ENCODE data around the gene TAF11L14.

The TAF11L14 gene

GRCh38 chr5:17678751-17679324 lies 44.6 kb downstream of the TAF11L14 start:
- DNase-seq (ENCODE audit: low spot score) (no peak), FAIRE-seq (no peak)

- no peak for DNase-seq (ENCODE audit: low spot score)
Observed at GRCh38 chr5:17679597-17680203, 45.4 kb downstream of the TAF11L14 start.

GRCh38 chr5:17680737-17681136 lies 46.5 kb downstream of the TAF11L14 start:
- no peak for DNase-seq (ENCODE audit: low spot score)
- no peak for FAIRE-seq

More at GRCh38 chr5:17679597-17680203, 45.4 kb downstream of the TAF11L14 start:
- no peak for FAIRE-seq

All from RCC 7860 (cell line).